Cardiac septum (tissue), 1 donor: ENCODE data around the gene TMPRSS13. TPM values are rescaled to one million over a fixed set of nuclear protein-coding genes. Genes with fewer than 3 reads are reported as not detected.
A peak's percentile ranks its signal among the peaks of the same experiment; 100 is the strongest.
"Not testable (repeated sequence)": the region's sequence is repeated elsewhere in the genome, so short reads cannot be mapped to it uniquely, and the experiment has no call there.

Source experiments
- DNase-seq: peaks from one replicate; pipeline ENCODE4 v3.0.0-alpha.2; 2020; ENCODE audit warnings: low spot score
- intact Hi-C: fragments of 100-400 bp; cut with DNase I; formaldehyde crosslinking; loops from one replicate; pipeline ENCODE4 v1.14.0; 2022
- long read RNA-seq: library from polyadenylated mRNA; unstranded; transcript quantifications from one replicate; pipeline ENCODE4 v2.0.0, GENCODE V29; 2021
- total RNA-seq: library from RNA; stranded (reverse); fragmentation: NEBNext Ultra II Directional; extraction: Animal tissue kit (Norgen Biotek cat#: 25700); gene quantifications from one replicate; pipeline ENCODE4 v1.2.1, GENCODE V29; 2021
- donor health status: DM: no; HTN: no; CAD: no.

TMPRSS13 gene
- not detected for total RNA-seq
- long read RNA-seq = 0 reads

GRCh38 chr11:117929142-117929915 is at the start of gene TMPRSS13:
Gene TMPRSS13, minus strand, starts transcription at chr11:117929402. Its CDS starts 95 bp downstream, at chr11:117929307.
- intact Hi-C loops = no loop called here
- DNase-seq = peak; percentile 49

GRCh38 chr11:117978991-117979390 is 49.8 kb upstream of the TMPRSS13 start:
- no peak for DNase-seq
- intact Hi-C loops = no loop called here

DNA sequence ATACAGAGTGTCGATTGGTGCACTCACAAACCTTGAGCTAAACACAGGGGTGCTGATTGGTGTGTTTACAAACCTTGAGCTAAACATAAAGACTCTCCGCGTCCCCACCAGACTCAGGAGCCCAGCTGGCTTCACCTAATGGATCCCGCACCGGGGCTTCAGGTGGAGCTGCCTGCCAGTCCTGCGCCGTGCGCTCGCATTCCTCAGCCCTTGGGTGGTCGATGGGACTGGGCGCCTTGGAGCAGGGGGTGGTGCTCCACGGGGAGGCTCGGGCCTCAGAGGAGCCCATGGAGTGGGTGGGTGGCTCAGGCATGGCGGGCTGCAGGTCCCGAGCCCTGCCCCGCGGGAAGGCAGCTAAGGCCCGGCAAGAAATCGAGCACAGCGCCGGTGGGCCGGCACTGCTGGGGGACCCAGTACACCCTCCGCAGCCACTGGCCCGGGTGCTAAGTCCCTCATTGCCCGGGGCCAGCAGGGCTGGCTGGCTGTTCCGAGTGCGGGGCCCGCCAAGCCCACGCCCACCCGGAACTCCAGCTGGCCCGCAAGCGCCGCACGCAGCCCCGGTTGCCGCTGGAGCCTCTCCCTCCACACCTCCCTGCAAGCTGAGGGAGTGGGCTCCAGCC is 49.2 kb upstream of the TMPRSS13 start:
- DNase-seq, intact Hi-C loops: not testable (repeated sequence)

- intact Hi-C loops, DNase-seq: not testable (repeated sequence)
Observed at GRCh38 chr11:117977612-117978264, 48.5 kb upstream of the TMPRSS13 start.

DNA sequence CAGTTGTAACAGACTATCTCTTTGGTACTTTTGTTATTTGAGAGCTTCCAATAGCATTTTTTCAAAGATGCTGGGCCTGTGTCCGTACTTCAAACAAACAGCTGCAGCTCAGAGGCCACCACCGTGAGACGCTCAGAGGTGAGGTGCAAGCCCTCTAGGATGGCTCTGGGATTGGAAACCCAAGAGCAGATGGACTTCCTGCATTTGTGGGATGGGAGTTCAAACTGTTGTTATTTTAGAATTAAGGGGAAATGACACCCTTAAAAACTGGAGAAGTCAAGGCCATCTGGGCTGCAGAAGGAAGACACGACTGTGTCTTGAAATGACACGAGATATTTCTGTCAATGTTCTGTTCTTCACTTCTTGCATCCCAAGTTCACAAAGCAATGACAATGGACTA is 47.8 kb upstream of the TMPRSS13 start:
- intact Hi-C loops = no loop called here
- no peak for DNase-seq

DNA sequence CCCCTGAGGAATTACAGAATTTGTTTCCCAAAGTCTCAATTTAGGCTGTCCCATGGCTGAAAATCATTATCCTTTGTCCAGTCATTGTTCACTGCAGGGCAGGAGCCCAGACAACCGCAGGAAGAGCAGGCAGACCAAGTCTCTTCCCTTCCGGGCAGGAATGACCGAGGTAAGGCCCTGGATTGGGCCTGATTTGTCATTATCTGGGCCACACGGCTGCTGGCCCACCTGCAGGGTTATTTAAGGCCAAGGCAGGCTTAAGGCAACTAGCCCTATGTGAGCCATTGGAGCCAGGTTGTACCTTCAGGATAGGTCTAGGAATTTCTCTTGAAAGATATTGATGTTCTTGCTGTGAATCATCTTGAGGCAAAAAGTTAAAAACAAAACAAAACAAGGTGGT is 47.2 kb upstream of the TMPRSS13 start:
- intact Hi-C loops = no loop called here
- DNase-seq = no peak

DNA sequence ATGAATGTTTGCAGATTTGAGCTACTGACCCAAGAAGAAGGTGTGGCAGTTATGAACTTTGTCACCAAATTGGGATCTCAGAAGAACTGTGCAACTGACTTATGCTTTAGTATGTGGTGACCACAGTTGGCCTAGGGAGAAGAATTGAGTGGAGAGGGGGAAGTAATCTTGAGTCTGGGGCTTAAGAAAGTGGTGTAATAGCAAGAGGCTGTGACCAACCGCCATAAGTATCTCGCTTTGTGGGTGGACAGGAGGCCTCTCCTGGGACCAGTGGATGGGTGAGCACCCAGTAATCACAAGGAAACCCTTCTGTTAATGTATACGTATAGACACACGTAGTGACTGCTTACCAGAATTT is 44.3 kb upstream of the TMPRSS13 start:
- intact Hi-C loops = no loop called here
- no peak for DNase-seq

- DNase-seq = no peak
- intact Hi-C loops = no loop called here
Observed at GRCh38 chr11:117972629-117973502, 43.7 kb upstream of the TMPRSS13 start.

- intact Hi-C loops = no loop called here
- no peak for DNase-seq
Observed at GRCh38 chr11:117972044-117972443, 42.8 kb upstream of the TMPRSS13 start.

GRCh38 chr11:117970400-117971024 is 41.3 kb upstream of the TMPRSS13 start:
- intact Hi-C loops = no loop called here
- no peak for DNase-seq

DNA sequence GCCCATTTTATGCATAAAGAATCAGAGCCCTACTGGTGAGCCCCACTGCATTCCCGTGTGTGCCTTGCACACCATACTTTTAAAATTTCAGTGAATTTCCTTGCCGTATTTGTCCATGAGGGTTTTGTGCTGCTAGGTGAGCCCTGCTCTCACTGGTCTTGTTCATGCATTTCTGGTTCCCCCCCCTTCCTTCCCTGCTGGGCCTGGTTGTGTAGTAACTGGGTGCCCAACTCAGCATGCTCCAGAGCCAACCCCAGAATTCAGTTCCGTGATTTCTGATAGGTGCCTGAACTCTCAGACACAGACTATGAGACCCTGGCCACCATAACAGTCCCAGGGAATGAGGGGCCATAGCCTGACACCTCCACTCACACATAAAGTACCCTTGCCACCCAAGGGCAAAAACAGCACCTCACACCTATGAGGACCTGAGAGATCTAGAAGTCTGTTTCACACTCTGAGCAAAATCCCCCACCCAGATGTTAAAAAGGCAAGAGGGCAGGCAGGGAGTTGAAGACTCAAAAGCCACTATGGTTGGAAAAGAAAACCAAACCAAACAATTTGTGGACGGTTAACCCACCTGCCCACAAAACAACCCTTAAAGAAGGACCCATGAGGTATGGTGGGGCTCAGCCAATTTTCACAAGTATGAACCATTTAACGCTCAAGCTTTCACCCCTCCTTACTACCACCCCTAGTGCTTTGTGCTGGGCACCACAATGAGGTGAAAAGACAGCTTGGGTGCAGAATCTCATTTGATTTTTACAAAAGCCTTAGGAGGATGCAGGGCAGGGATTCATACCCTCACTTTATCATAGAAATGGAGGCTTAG is 40.2 kb upstream of the TMPRSS13 start:
- intact Hi-C loops = no loop called here

GRCh38 chr11:117966908-117967307 is 37.7 kb upstream of the TMPRSS13 start:
- intact Hi-C loops = no loop called here
- no peak for DNase-seq

More for the DNA sequence above, 40.2 kb upstream of the TMPRSS13 start:
- DNase-seq = no peak

GRCh38 chr11:117962826-117963225 is 33.6 kb upstream of the TMPRSS13 start:
- intact Hi-C loops = no loop called here
- no peak for DNase-seq

GRCh38 chr11:117961896-117962295 is 32.7 kb upstream of the TMPRSS13 start:
- DNase-seq = no peak
- intact Hi-C loops = no loop called here

DNA sequence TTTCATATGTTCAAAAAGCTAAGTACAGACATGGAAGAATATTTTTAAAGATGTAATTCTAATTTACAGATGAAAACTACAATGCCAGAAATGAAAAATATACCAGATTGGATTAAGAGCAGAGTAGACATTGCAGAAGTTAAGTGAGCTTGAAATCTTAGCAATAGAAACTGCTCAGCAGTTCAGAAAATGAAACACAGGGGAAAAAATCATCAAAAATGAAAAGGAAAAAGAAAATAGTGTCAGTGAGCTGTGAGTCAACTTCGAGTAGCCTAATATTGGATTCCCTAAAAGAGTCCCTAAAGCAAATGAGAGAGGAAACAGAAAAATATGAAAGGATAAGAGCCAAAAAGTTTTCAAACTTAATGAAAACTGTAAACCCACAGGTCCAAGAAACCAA is 31.2 kb upstream of the TMPRSS13 start:
- intact Hi-C loops = no loop called here
- DNase-seq = no peak

DNA sequence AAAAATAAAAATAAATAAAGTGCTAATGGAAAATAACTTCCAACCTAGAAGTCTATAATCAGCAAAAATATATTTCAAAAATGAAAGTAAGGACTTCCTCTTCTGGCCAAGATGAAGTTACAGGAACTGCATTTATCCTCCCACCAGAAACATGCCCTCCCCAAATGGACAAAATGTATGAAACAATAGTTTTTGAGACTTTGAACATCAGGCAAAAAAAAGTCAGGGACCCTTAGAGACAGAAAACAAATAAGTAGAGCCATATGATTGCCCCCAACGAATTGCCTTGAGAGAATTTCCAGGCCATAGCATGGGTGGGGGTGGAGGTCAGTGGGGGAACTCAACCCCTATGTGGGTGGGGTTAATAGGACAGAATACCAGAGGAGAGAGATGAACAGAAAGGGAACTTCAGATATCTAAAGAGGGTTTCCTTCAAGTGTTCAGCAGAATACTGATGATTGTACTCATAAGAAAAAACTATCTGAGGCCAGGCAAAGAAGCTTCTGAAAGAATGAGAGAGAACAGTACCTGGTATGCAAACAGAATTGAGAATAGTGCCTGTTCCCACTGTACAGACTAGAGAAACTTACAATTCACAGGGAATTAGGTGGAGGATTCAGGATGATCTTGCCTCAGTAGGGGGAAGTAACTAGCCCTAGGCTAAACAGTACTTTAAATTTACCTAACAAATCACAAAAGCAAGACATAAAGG is 30.4 kb upstream of the TMPRSS13 start:
- no peak for DNase-seq
- intact Hi-C loops = no loop called here

DNA sequence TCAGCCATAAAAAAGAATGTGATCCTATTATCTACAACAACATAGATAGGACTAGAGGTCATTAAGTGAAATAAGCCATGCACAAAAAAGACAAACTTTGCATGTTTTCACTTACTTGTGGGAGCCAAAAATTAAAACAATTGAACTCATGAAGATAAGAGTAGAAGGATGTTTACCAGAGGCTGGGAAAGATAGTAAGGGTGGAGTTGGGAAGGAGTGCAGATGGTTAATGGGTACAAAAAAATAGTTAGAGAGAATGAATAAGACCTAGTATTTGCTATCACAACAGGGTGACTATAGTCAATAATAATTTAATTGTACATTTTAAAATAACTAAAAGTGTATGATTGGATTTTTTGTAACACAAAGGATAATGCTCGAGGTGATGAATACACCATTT is 29.7 kb upstream of the TMPRSS13 start:
- no peak for DNase-seq
- intact Hi-C loops = no loop called here
